H1 (cell line): ENCODE measurements around the gene FGD5. TPM values are rescaled to one million over a fixed set of nuclear protein-coding genes. Genes with fewer than 3 reads are reported as not detected.

Source experiments
- CTCF ChIA-PET: fragments of 300-600 bp; sonication (Branson Sonifier 250); formaldehyde crosslinking; loops from one replicate; lab custom pipeline; 2021; ENCODE audit not compliant: partially characterized antibody; lab: Charles Lee
- POLR2A ChIA-PET: fragments of 300-600 bp; sonication (Branson Sonifier 250); formaldehyde crosslinking; loops from one replicate; lab custom pipeline; 2021; ENCODE audit warnings: inconsistent platforms; ENCODE audit not compliant: partially characterized antibody; lab: Charles Lee
- DNase-seq, 2 experiments: peaks; one replicate each; pipeline versions ENCODE4 v3.0.0 to v3.0.0-alpha.2; 2010 to 2022; ENCODE audit warnings: low spot score in 2 of 2, low read depth in 1 of 2, mixed read lengths in 1 of 2
- FAIRE-seq: peaks from 2 replicates; lab custom pipeline; 2011; peaks lifted over from hg19 to GRCh38; lab: Jason Lieb, UNC
- H2AFZ ChIP-seq: 2 replicates; pipeline ENCODE4 v1.8.1; 2012; ENCODE audit warnings: low read length, inconsistent platforms
- H2AK5ac ChIP-seq: 2 replicates; pipeline ENCODE4 v1.6.1; 2013; ENCODE audit warnings: low read depth, low read length
- H2BK120ac ChIP-seq: replicated peaks from 2 replicates; pipeline ENCODE3; 2013; ENCODE audit warnings: low read depth, low read length, inconsistent platforms
- H2BK12ac ChIP-seq: 2 replicates; pipeline ENCODE4 v1.6.1; 2013; ENCODE audit warnings: low read depth, low read length
- H2BK15ac ChIP-seq: 2 replicates; pipeline ENCODE4 v1.6.1; 2013; ENCODE audit warnings: low read length
- H2BK20ac ChIP-seq: 2 replicates; pipeline ENCODE4 v1.6.1; 2013; ENCODE audit warnings: low read length
- H2BK5ac ChIP-seq: 2 replicates; pipeline ENCODE4 v1.6.1; 2013; ENCODE audit warnings: low read depth, low read length
- H3K14ac ChIP-seq: 2 replicates; pipeline ENCODE4 v1.6.1; 2013; ENCODE audit warnings: inconsistent platforms; ENCODE audit not compliant: insufficient read length
- H3K18ac ChIP-seq: 2 replicates; pipeline ENCODE4 v1.6.1; 2013; ENCODE audit warnings: low read length; ENCODE audit errors: extremely low read depth
- H3K23ac ChIP-seq: 2 replicates; pipeline ENCODE4 v1.6.1; 2013; ENCODE audit warnings: inconsistent platforms; ENCODE audit not compliant: insufficient read length
- H3K23me2 ChIP-seq: 2 replicates; pipeline ENCODE4 v1.6.1; 2013; ENCODE audit warnings: low read depth, low read length
- H3K27ac ChIP-seq: 2 replicates; pipeline ENCODE4 v1.6.1; 2011; ENCODE audit warnings: low read depth, low read length, inconsistent platforms
- H3K27me3 ChIP-seq, 4 experiments: replicated peaks in 1 of 4; 1 replicate in 1 of 4; 2 replicates in 3 of 4; pipeline versions ENCODE4 v1.6.1 to v1.8.1; 2011 to 2013; ENCODE audit warnings: low read length in 3 of 4, mild to moderate bottlenecking in 3 of 4, inconsistent platforms in 2 of 4, mixed read lengths in 2 of 4, moderate library complexity in 1 of 4; ENCODE audit not compliant: control insufficient read depth in 3 of 4, insufficient read depth in 3 of 4; ENCODE audit errors: extremely low read depth in 1 of 4
- H3K36me3 ChIP-seq, 4 experiments: 2 replicates each; pipeline versions ENCODE4 v1.6.1 to v1.8.1; 2011 to 2013; ENCODE audit warnings: mild to moderate bottlenecking in 4 of 4, low read length in 3 of 4, moderate library complexity in 2 of 4, control low read depth in 1 of 4, inconsistent platforms in 1 of 4; ENCODE audit not compliant: insufficient read depth in 4 of 4, control insufficient read depth in 2 of 4
- H3K4ac ChIP-seq: replicated peaks from 2 replicates; pipeline ENCODE3; 2013; ENCODE audit warnings: low read length, low read depth, mixed read lengths, inconsistent platforms; ENCODE audit not compliant: insufficient read length
- H3K4me1 ChIP-seq, 4 experiments: replicated peaks in 1 of 4; 1 replicate in 1 of 4; 2 replicates in 3 of 4; pipeline versions ENCODE4 v1.6.1 to v1.8.1; 2011 to 2013; ENCODE audit warnings: low read length in 3 of 4, inconsistent platforms in 2 of 4, mixed read lengths in 1 of 4; ENCODE audit not compliant: insufficient read depth in 4 of 4, control insufficient read depth in 3 of 4
- H3K4me2 ChIP-seq, 2 experiments: 2 replicates each; pipeline versions ENCODE4 v1.6.1 to v1.8.1; 2011 to 2013; ENCODE audit warnings: low read depth in 2 of 2, low read length in 2 of 2, control low read depth in 1 of 2, inconsistent platforms in 1 of 2, mild to moderate bottlenecking in 1 of 2; ENCODE audit not compliant: insufficient read depth in 1 of 2
- H3K4me3 ChIP-seq, 4 experiments: fragments of 200-600, 300-600 bp in 1 of 4; sonication (generic), shearing (Covaris generic), sonication (Bioruptor Twin) in 1 of 4; 2 replicates each; pipeline versions ENCODE4 v1.5.1 to v1.8.1; 2011 to 2016; ENCODE audit warnings: low read length in 4 of 4, low read depth in 3 of 4, control low read depth in 2 of 4, inconsistent platforms in 2 of 4, mild to moderate bottlenecking in 2 of 4, mixed read lengths in 1 of 4, moderate library complexity in 1 of 4; ENCODE audit not compliant: insufficient read depth in 2 of 4; ENCODE audit errors: extremely low read depth in 1 of 4
- H3K56ac ChIP-seq: replicated peaks from 2 replicates; pipeline ENCODE3; 2013; ENCODE audit warnings: low read depth, mild to moderate bottlenecking, mixed read lengths, low read length, inconsistent platforms; ENCODE audit not compliant: insufficient read length
- H3K79me1 ChIP-seq: 2 replicates; pipeline ENCODE4 v1.6.1; 2013; ENCODE audit warnings: low read depth, low read length, control low read depth
- H3K79me2 ChIP-seq, 2 experiments: 2 replicates each; pipeline versions ENCODE4 v1.6.1 to v1.8.1; 2012 to 2013; ENCODE audit warnings: low read length in 2 of 2, mild to moderate bottlenecking in 2 of 2, inconsistent platforms in 1 of 2; ENCODE audit not compliant: insufficient read depth in 2 of 2, control insufficient read depth in 1 of 2
- H3K9ac ChIP-seq, 4 experiments: replicated peaks in 1 of 4; 1 replicate in 1 of 4; 2 replicates in 3 of 4; pipeline versions ENCODE4 v1.6.1 to v1.8.1; 2011 to 2013; ENCODE audit warnings: low read depth in 3 of 4, low read length in 3 of 4, control low read depth in 2 of 4, mild to moderate bottlenecking in 2 of 4, moderate library complexity in 2 of 4, inconsistent platforms in 1 of 4; ENCODE audit errors: extremely low read depth in 1 of 4
- H3K9me3 ChIP-seq, 2 experiments: 2 replicates each; pipeline versions ENCODE4 v1.6.1 to v1.8.1; 2012 to 2013; ENCODE audit warnings: mild to moderate bottlenecking in 2 of 2, moderate library complexity in 2 of 2, control low read depth in 1 of 2, inconsistent platforms in 1 of 2, low read depth in 1 of 2, low read length in 1 of 2, mixed read lengths in 1 of 2; ENCODE audit not compliant: insufficient read depth in 2 of 2
- H4K20me1 ChIP-seq, 2 experiments: replicated peaks in 1 of 2; 2 replicates each; pipeline versions ENCODE3 to v1.8.1; 2011 to 2013; ENCODE audit warnings: inconsistent platforms in 2 of 2, low read length in 2 of 2, mild to moderate bottlenecking in 1 of 2; ENCODE audit not compliant: insufficient read depth in 2 of 2, control insufficient read depth in 1 of 2
- H4K5ac ChIP-seq: 2 replicates; pipeline ENCODE4 v1.6.1; 2013; ENCODE audit warnings: low read length, low read depth, mixed read lengths, inconsistent platforms; ENCODE audit not compliant: insufficient read length
- H4K8ac ChIP-seq: 2 replicates; pipeline ENCODE4 v1.8.0; 2013; ENCODE audit warnings: mild to moderate bottlenecking, moderate library complexity, low read length, inconsistent platforms; ENCODE audit not compliant: insufficient read depth; ENCODE audit errors: extremely low read depth
- H4K91ac ChIP-seq: replicated peaks from 2 replicates; pipeline ENCODE3; 2013; ENCODE audit warnings: low read length, mixed read lengths, inconsistent platforms; ENCODE audit not compliant: insufficient read length
- ATF3 ChIP-seq: IDR thresholded peaks from 2 replicates; pipeline ENCODE4 v1.6.1; 2011; ENCODE audit warnings: low read depth, mild to moderate bottlenecking, low read length; ENCODE audit not compliant: insufficient read depth
- CBX8 ChIP-seq: fragments of 300-800, 300-1000 bp; sonication (generic); IDR thresholded peaks from 2 replicates; pipeline ENCODE4 v1.7.1; 2016; ENCODE audit warnings: low read depth, low read length, borderline replicate concordance
- CHD2 ChIP-seq: IDR thresholded peaks from 2 replicates; pipeline ENCODE4 v1.6.1; 2012; ENCODE audit warnings: low read length, improper control_type of control experiment
- E2F6 ChIP-seq: IDR thresholded peaks from 2 replicates; pipeline ENCODE4 v1.6.1; 2012; ENCODE audit warnings: inconsistent platforms
- EZH2 ChIP-seq: fragments of 200-600 bp; sonication (generic); IDR thresholded peaks from 2 replicates; pipeline ENCODE4 v1.7.1; 2012; ENCODE audit warnings: low read depth, mild to moderate bottlenecking, moderate library complexity, low read length, inconsistent platforms; ENCODE audit not compliant: severe bottlenecking
- FOSL1 ChIP-seq: IDR thresholded peaks from 2 replicates; pipeline ENCODE4 v1.6.1; 2011; ENCODE audit warnings: mild to moderate bottlenecking, low read depth, low read length, moderate library complexity; ENCODE audit not compliant: insufficient read depth
- GTF2F1 ChIP-seq: IDR thresholded peaks from 2 replicates; pipeline ENCODE4 v1.6.1; 2012; ENCODE audit warnings: low read depth, low read length, improper control_type of control experiment, borderline replicate concordance
- SAP30 ChIP-seq: fragments of 300-600 bp; sonication (generic); IDR thresholded peaks from 2 replicates; pipeline ENCODE4 v1.7.1; 2012; ENCODE audit warnings: low read length, moderate library complexity, mild to moderate bottlenecking, inconsistent platforms; ENCODE audit not compliant: insufficient read depth, insufficient replicate concordance
- TAF7 ChIP-seq: optimal IDR thresholded peaks from 2 replicates; pipeline ENCODE3; 2011; ENCODE audit warnings: low read depth, mild to moderate bottlenecking, inconsistent platforms, low read length, moderate library complexity, borderline replicate concordance
- TEAD4 ChIP-seq: IDR thresholded peaks from 2 replicates; pipeline ENCODE4 v1.6.1; 2012; ENCODE audit warnings: low read depth, low read length, inconsistent platforms, mixed read lengths
- ZNF274 ChIP-seq: IDR thresholded peaks from 2 replicates; pipeline ENCODE4 v1.7.0; 2012; ENCODE audit warnings: low read length, borderline replicate concordance; ENCODE audit errors: extremely low read depth
- whole genome bisulfite sequencing, 2 experiments: shearing (Covaris generic) in 1 of 2; methylation state at CpG; one replicate each; pipeline versions ENCODE4 v1.1.6 to v1.1.7; 2013 to 2015; ENCODE audit warnings: low lambda C conversion rate in 2 of 2, mixed read lengths in 2 of 2, inconsistent platforms in 1 of 2, low coverage in 1 of 2, missing lambda C conversion rate in 1 of 2; ENCODE audit not compliant: insufficient replicate concordance in 2 of 2, insufficient coverage in 1 of 2, insufficient read length in 1 of 2; ENCODE audit errors: extremely low coverage in 1 of 2, missing lambda C conversion rate in 1 of 2; 5-methylcytosine and 5-hydroxymethylcytosine counted together
- polyA plus RNA-seq, 7 experiments: library from polyadenylated mRNA; depleted of rRNA in 3 of 7; stranded (reverse) in 5 of 7; unstranded in 2 of 7; fragments of >200 nt in 5 of 7; fragments of 200-250 nt in 2 of 7; gene quantifications; 1 replicate in 5 of 7; 2 replicates in 1 of 7; 4 replicates in 1 of 7; pipeline versions ENCODE4 v1.2.1 to v1.2.3, GENCODE V29; 2011 to 2013; ENCODE audit warnings: missing spikeins in 2 of 7, mixed read lengths in 2 of 7
- total RNA-seq: library from RNA; stranded (reverse); fragmentation: NEBNext Ultra II Directional; extraction: Animal tissue kit (Norgen Biotek cat#: 25700); gene quantifications from 2 replicates; pipeline ENCODE4 v1.2.1, GENCODE V29; 2021

The FGD5 gene
- total and polyA plus RNA-seq, 2 of the 8 experiments (the other 6 are each of a cell fraction or from before 2014, with no cell fraction given), result 4.7 to 14.3 TPM

- no peak overlapping the region for H3K23ac ChIP-seq
- no peak overlapping the region for H2BK20ac ChIP-seq
- H3K14ac ChIP-seq, result no peak overlapping the region
- H2BK15ac ChIP-seq, result 0 out of 2 replicates have a peak overlapping the region, but pooled peaks have one; percentile 53
- peak overlapping the region; percentile 98 for H3K27ac ChIP-seq
- H3K79me1 ChIP-seq, result peaks cover 4% of the 10 kb centered on the region
- H3K4me2 ChIP-seq, result peak overlapping the region; percentile 92 to 95
- FAIRE-seq (no peak), DNase-seq (no peak)
- peaks cover 5 to 11% of the 10 kb centered on the region in 2 experiments for H4K20me1 ChIP-seq
- H4K8ac ChIP-seq, result peak overlapping the region; percentile 97
- peak overlapping the region; percentile 58 to 93 (median 86) for H3K4me3 ChIP-seq
- POLR2A ChIA-PET, result interaction anchor here (0.6 to 1.5 kb wide), 14 partner anchors 9 to 384 kb away, joined by 3 to 7 read pairs (median 3); partner anchors contain the start of gene MRPS25
- peak overlapping the region; percentile 5 for H4K91ac ChIP-seq
- H3K36me3 ChIP-seq, result peaks cover 13 to 35% (median 16%) of the 10 kb centered on the region in 4 experiments
- H2AFZ ChIP-seq, result peak overlapping the region; percentile 97; the same call in 1 of the 2 replicates
- peak overlapping the region; percentile 75 to 96 (median 92) for H3K9ac ChIP-seq
- no peak overlapping the region for H3K4ac ChIP-seq
- peaks cover 41 to 86% of the 10 kb centered on the region in 2 experiments for H3K79me2 ChIP-seq
- H2AK5ac ChIP-seq, result peak overlapping the region; percentile 75; the same call in 1 of the 2 replicates
- peak overlapping the region; percentile 91 for H2BK5ac ChIP-seq
- CTCF ChIA-PET, result interaction anchor here (0.6 kb wide), 1 partner anchor 17 kb away, joined by 3 read pairs; no protein-coding TSS in a partner anchor
- H2BK12ac ChIP-seq, result peak overlapping the region; percentile 90; the same call in 1 of the 2 replicates
- 1% methylated on average over 19 of the region's 26 CpGs; no CpG with 5 or more reads in 1 of the 2 experiments for WGBS, 2 experiments
- peaks cover 3 to 10% (median 4%) of the 10 kb centered on the region in 4 experiments; a peak in 4 of 7 replicates for H3K4me1 ChIP-seq
- H3K18ac ChIP-seq, result peak overlapping the region; percentile 93; the same call in 1 of the 2 replicates
- peak overlapping the region; percentile 93 for H4K5ac ChIP-seq
- no peaks in the 10 kb centered on the region for H3K9me3 ChIP-seq
- no peaks in the 10 kb centered on the region for H3K23me2 ChIP-seq
- H3K27me3 ChIP-seq, result no peaks in the 10 kb centered on the region
- no peak overlapping the region for H2BK120ac ChIP-seq
- H3K56ac ChIP-seq, result peak overlapping the region; percentile 75
- TF ChIP-seq ZNF274, result no peak
- TF ChIP-seq EZH2, result no peak
- TF ChIP-seq TEAD4, result no peak
- no peak for TF ChIP-seq GTF2F1
- no peak for TF ChIP-seq CBX8
- no peak for TF ChIP-seq ATF3
- TF ChIP-seq TAF7, result no peak
- TF ChIP-seq FOSL1, result no peak
- TF ChIP-seq CHD2, result no peak
- TF ChIP-seq E2F6, result peak; percentile 48
- no peak for TF ChIP-seq SAP30
Measured at GRCh38 chr3:14948609-14949038, 129.9 kb downstream of the FGD5 start.
